Common myeloid progenitor, CD34-positive (primary cell): ENCODE results near the gene IMP3.

Source experiments
- CTCF ChIA-PET: fragments of 350-600 bp; sonication (Branson Sonifier 250); formaldehyde crosslinking; loops from one replicate; lab custom pipeline; 2021; ENCODE audit warnings: antibody characterized with exemption; lab: Charles Lee
- POLR2A ChIA-PET: fragments of 350-600 bp; sonication (Branson Sonifier 250); formaldehyde crosslinking; loops from one replicate; lab custom pipeline; 2021; ENCODE audit warnings: antibody characterized with exemption; lab: Charles Lee
- DNase-seq, 3 donors: peaks; one replicate each; pipeline versions ENCODE4 v3.0.0 to v3.0.0-alpha.2; 2013
- H3K27ac ChIP-seq, 2 experiments: 1 replicate in 1 of 2; 2 replicates in 1 of 2; pipeline ENCODE4 v1.7.0; 2013; ENCODE audit warnings: inconsistent platforms in 2 of 2, low read length in 2 of 2, mild to moderate bottlenecking in 2 of 2, low read depth in 1 of 2, moderate library complexity in 1 of 2; ENCODE audit not compliant: severe bottlenecking in 2 of 2, insufficient read depth in 1 of 2, poor library complexity in 1 of 2
- H3K27me3 ChIP-seq, 5 experiments: replicated peaks in 2 of 5; 1 replicate in 3 of 5; 2 replicates in 2 of 5; pipeline versions ENCODE4 v1.6.1 to v1.7.0; 2013; ENCODE audit warnings: low read length in 4 of 5, mild to moderate bottlenecking in 2 of 5, moderate library complexity in 2 of 5, inconsistent platforms in 1 of 5; ENCODE audit not compliant: insufficient read depth in 5 of 5, control insufficient read depth in 4 of 5
- H3K36me3 ChIP-seq, 4 experiments: 1 replicate in 2 of 4; 2 replicates in 2 of 4; pipeline versions ENCODE4 v1.6.1 to v1.7.0; 2013; ENCODE audit warnings: low read length in 3 of 4, control low read depth in 1 of 4, mild to moderate bottlenecking in 1 of 4; ENCODE audit not compliant: control insufficient read depth in 4 of 4, insufficient read depth in 4 of 4
- H3K4me1 ChIP-seq, 4 experiments: 1 replicate in 3 of 4; 2 replicates in 1 of 4; pipeline versions ENCODE4 v1.6.1 to v1.7.1; 2013; ENCODE audit warnings: low read length in 3 of 4, mild to moderate bottlenecking in 3 of 4, control low read depth in 1 of 4, inconsistent platforms in 1 of 4, moderate library complexity in 1 of 4; ENCODE audit not compliant: control insufficient read depth in 4 of 4, insufficient read depth in 4 of 4; ENCODE audit errors: control extremely low read depth in 1 of 4
- H3K4me3 ChIP-seq, 7 experiments: 1 replicate in 4 of 7; 2 replicates in 3 of 7; pipeline versions ENCODE4 v1.5.1 to v1.7.0; 2013; ENCODE audit warnings: mild to moderate bottlenecking in 7 of 7, low read length in 6 of 7, moderate library complexity in 6 of 7, inconsistent platforms in 2 of 7, low read depth in 2 of 7, control low read depth in 1 of 7; ENCODE audit not compliant: insufficient read depth in 4 of 7, control insufficient read depth in 1 of 7; ENCODE audit errors: extremely low read depth in 1 of 7
- H3K9me3 ChIP-seq, 5 experiments: 1 replicate in 4 of 5; 2 replicates in 1 of 5; pipeline versions ENCODE4 v1.6.1 to v1.7.1; 2013; ENCODE audit warnings: low read length in 4 of 5, mild to moderate bottlenecking in 2 of 5, inconsistent platforms in 1 of 5, low read depth in 1 of 5, moderate library complexity in 1 of 5; ENCODE audit not compliant: control insufficient read depth in 4 of 5, insufficient read depth in 2 of 5; ENCODE audit errors: control extremely low read depth in 1 of 5
- WGBS: methylation state at CpG from one replicate; pipeline ENCODE4 v1.1.5; 2013; ENCODE audit not compliant: insufficient coverage; 5-methylcytosine and 5-hydroxymethylcytosine counted together

Gene IMP3

GRCh38 chr15:75598361-75598760 is 41.7 kb downstream of the IMP3 start:
- H3K36me3 ChIP-seq: peaks cover 18 to 65% (median 41%) of the 10 kb centered on the region in 4 experiments
- POLR2A ChIA-PET: interaction anchor here (0.5 kb wide), 1 partner anchor 148 kb away, joined by 3 read pairs; no protein-coding TSS in a partner anchor
- WGBS: 100% methylated on average over 3 of the region's 4 CpGs

GRCh38 chr15:75597667-75598341 is 42.2 kb downstream of the IMP3 start:
- POLR2A ChIA-PET: interaction anchor here (0.5 kb wide), 1 partner anchor 147 kb away, joined by 3 read pairs; no protein-coding TSS in a partner anchor
- Histone ChIP-seq H3K27ac (no peak overlapping the region), H3K27me3 (no peaks in the 10 kb centered on the region), H3K4me3 (no peak overlapping the region), H3K9me3 (no peaks in the 10 kb centered on the region), H3K36me3 (peaks cover 18 to 64% (median 41%) of the 10 kb centered on the region in 4 experiments), H3K4me1 (peaks cover 0 to 15% (median 0%) of the 10 kb centered on the region in 4 experiments)
- CTCF ChIA-PET: interaction anchor here (0.7 to 3.5 kb wide), 18 partner anchors 11 to 204 kb away, joined by 3 to 21 read pairs (median 4); partner anchors contain the start of genes IMP3, SIN3A and SNUPN
- DNase-seq: peak; percentile 17 to 57 (median 47)
- WGBS: 90% methylated on average over 1 of the region's 3 CpGs

More at GRCh38 chr15:75598361-75598760, 41.7 kb downstream of the IMP3 start:
- Histone ChIP-seq H3K27me3 (no peaks in the 10 kb centered on the region), H3K9me3 (no peaks in the 10 kb centered on the region), H3K4me3 (no peak overlapping the region), H3K4me1 (peaks cover 0 to 15% (median 0%) of the 10 kb centered on the region in 4 experiments), H3K27ac (no peak overlapping the region)
- DNase-seq: no peak
- CTCF ChIA-PET: interaction anchor here (1.0 to 3.5 kb wide), 9 partner anchors 13 to 90 kb away, joined by 3 to 21 read pairs (median 4); partner anchors contain the start of genes IMP3 and SNUPN

- Histone ChIP-seq H3K9me3 (no peaks in the 10 kb centered on the region), H3K36me3 (peaks cover 18 to 66% (median 44%) of the 10 kb centered on the region in 4 experiments), H3K27me3 (no peaks in the 10 kb centered on the region), H3K27ac (no peak overlapping the region), H3K4me3 (no peak overlapping the region), H3K4me1 (peaks cover 0 to 15% (median 0%) of the 10 kb centered on the region in 4 experiments)
- ChIA-PET POLR2A (interaction anchor here (0.6 kb wide), 1 partner anchor 23 kb away, joined by 5 read pairs; no protein-coding TSS in a partner anchor), CTCF (interaction anchor here (0.7 to 3.5 kb wide), 14 partner anchors 11 to 145 kb away, joined by 3 to 21 read pairs (median 4); partner anchors contain the start of genes IMP3 and SIN3A)
- DNase-seq: no peak
- 86% methylated on average over 1 of the region's 3 CpGs for WGBS
These were observed 43.2 kb downstream of the IMP3 start for GRCh38 chr15:75596703-75597345.

- ChIA-PET POLR2A (interaction anchor here (0.6 kb wide), 1 partner anchor 108 kb away, joined by 4 read pairs; no protein-coding TSS in a partner anchor), CTCF (interaction anchor here (1.5 to 3.0 kb wide), 2 partner anchors 8 to 14 kb away, joined by 3 to 11 read pairs; no protein-coding TSS in a partner anchor)
- Histone ChIP-seq H3K4me1 (peaks cover 0 to 15% (median 0%) of the 10 kb centered on the region in 4 experiments), H3K9me3 (no peaks in the 10 kb centered on the region), H3K27me3 (no peaks in the 10 kb centered on the region), H3K4me3 (no peak overlapping the region), H3K27ac (no peak overlapping the region), H3K36me3 (peaks cover 14 to 48% (median 36%) of the 10 kb centered on the region in 4 experiments)
- DNase-seq: no peak
- 96% methylated on average over 7 of the region's 9 CpGs for WGBS
These were observed 45.7 kb downstream of the IMP3 start for GRCh38 chr15:75594276-75594675.

- Histone ChIP-seq H3K9me3 (no peaks in the 10 kb centered on the region), H3K36me3 (peaks cover 10 to 29% (median 17%) of the 10 kb centered on the region in 4 experiments), H3K4me1 (no peaks in the 10 kb centered on the region), H3K27ac (no peak overlapping the region), H3K4me3 (no peak overlapping the region), H3K27me3 (no peaks in the 10 kb centered on the region)
- CTCF ChIA-PET: interaction anchor here (0.6 to 0.8 kb wide), 2 partner anchors 59 to 241 kb away, joined by 3 to 4 read pairs; no protein-coding TSS in a partner anchor
- POLR2A ChIA-PET: no interaction called here
- DNase-seq: no peak
- 100% methylated on average over 3 of the region's 4 CpGs for WGBS
These were observed 48.2 kb downstream of the IMP3 start for GRCh38 chr15:75591655-75592364.

- WGBS: 100% methylated on average over 1 of the region's 2 CpGs
- ChIA-PET POLR2A (no interaction called here), CTCF (interaction anchor here (0.9 to 1.5 kb wide), 4 partner anchors 9 to 48 kb away, joined by 3 to 5 read pairs (median 4); no protein-coding TSS in a partner anchor)
- DNase-seq: peak in 1 of 3 donors; percentile 33
- H3K27ac ChIP-seq: no peak overlapping the region
- no peak overlapping the region for H3K4me3 ChIP-seq
- H3K27me3 ChIP-seq: no peaks in the 10 kb centered on the region
- H3K4me1 ChIP-seq: no peaks in the 10 kb centered on the region
- no peaks in the 10 kb centered on the region for H3K9me3 ChIP-seq
- H3K36me3 ChIP-seq: peaks cover 6 to 13% (median 10%) of the 10 kb centered on the region in 4 experiments
These were observed 49.8 kb downstream of the IMP3 start for GRCh38 chr15:75590239-75590638.
